Chondrocyte (in vitro differentiated cells): ENCODE measurements around the gene ADAMTSL1. TPM values are rescaled to one million over a fixed set of nuclear protein-coding genes. Genes with fewer than 3 reads are reported as not detected.

Experiments used
- DNase-seq: peaks from one replicate; pipeline ENCODE4 v3.0.0; 2021; ENCODE audit warnings: mixed read lengths, low spot score
- H3K27ac Mint-ChIP-seq: one replicate; pipeline ENCODE4 v1.8.0; 2021; ENCODE audit warnings: mild to moderate bottlenecking, moderate library complexity, mixed read lengths; ENCODE audit not compliant: unreplicated experiment
- H3K27me3 Mint-ChIP-seq: 2 replicates; pipeline ENCODE4 v1.8.0; 2021; ENCODE audit warnings: low read depth, mixed read lengths
- H3K36me3 Mint-ChIP-seq: 2 replicates; pipeline ENCODE4 v1.8.0; 2021; ENCODE audit warnings: low read depth, mixed read lengths
- H3K4me1 Mint-ChIP-seq: 2 replicates; pipeline ENCODE4 v1.8.0; 2021; ENCODE audit warnings: low read depth, mild to moderate bottlenecking, mixed read lengths
- H3K4me3 Mint-ChIP-seq: one replicate; pipeline ENCODE4 v1.8.0; 2021; ENCODE audit warnings: mild to moderate bottlenecking, moderate library complexity, mixed read lengths; ENCODE audit not compliant: unreplicated experiment
- H3K9me3 Mint-ChIP-seq: 2 replicates; pipeline ENCODE4 v1.8.0; 2021; ENCODE audit warnings: low read depth, mixed read lengths
- CTCF ChIP-seq: fragments of 200-600 bp; sonication (generic); IDR thresholded peaks from 2 replicates; pipeline ENCODE4 v1.5.0; 2021; ENCODE audit warnings: antibody characterized with exemption, mild to moderate bottlenecking, moderate library complexity
- total RNA-seq: library from RNA; stranded (reverse); gene quantifications from 3 replicates; pipeline ENCODE4 v1.2.1, GENCODE V29; 2021

The ADAMTSL1 gene
- total RNA-seq, 1 donor from 2014 or later: 1.0 TPM

- no peak overlapping the region for H3K4me3 Mint-ChIP-seq
- no peak for TF ChIP-seq CTCF
- no peaks in the 10 kb centered on the region for H3K36me3 Mint-ChIP-seq
- no peak overlapping the region for H3K27ac Mint-ChIP-seq
- peaks cover 21% of the 10 kb centered on the region for H3K4me1 Mint-ChIP-seq
- H3K9me3 Mint-ChIP-seq: no peaks in the 10 kb centered on the region
- DNase-seq: no peak
- no peaks in the 10 kb centered on the region for H3K27me3 Mint-ChIP-seq
Measured at GRCh38 chr9:18482371-18482770, 8.4 kb downstream of the ADAMTSL1 start.

- H3K36me3 Mint-ChIP-seq: no peaks in the 10 kb centered on the region
- no peaks in the 10 kb centered on the region for H3K27me3 Mint-ChIP-seq
- DNase-seq: no peak
- no peak overlapping the region for H3K27ac Mint-ChIP-seq
- H3K9me3 Mint-ChIP-seq: no peaks in the 10 kb centered on the region
- no peak overlapping the region for H3K4me3 Mint-ChIP-seq
- TF ChIP-seq CTCF: no peak
- peaks cover 10% of the 10 kb centered on the region for H3K4me1 Mint-ChIP-seq
Measured at GRCh38 chr9:18485714-18486113, 11.8 kb downstream of the ADAMTSL1 start.

GRCh38 chr9:18487611-18488010 lies 13.7 kb downstream of the ADAMTSL1 start:
- TF ChIP-seq CTCF: no peak
- Mint-ChIP-seq H3K27ac (no peak overlapping the region), H3K9me3 (no peaks in the 10 kb centered on the region), H3K4me1 (peaks cover 12% of the 10 kb centered on the region), H3K4me3 (no peak overlapping the region), H3K36me3 (no peaks in the 10 kb centered on the region), H3K27me3 (no peaks in the 10 kb centered on the region)
- no peak for DNase-seq

GRCh38 chr9:18488886-18489285 lies 14.9 kb downstream of the ADAMTSL1 start:
- no peak for DNase-seq
- Mint-ChIP-seq H3K4me1 (peaks cover 25% of the 10 kb centered on the region), H3K27ac (no peak overlapping the region), H3K36me3 (no peaks in the 10 kb centered on the region), H3K27me3 (no peaks in the 10 kb centered on the region), H3K9me3 (no peaks in the 10 kb centered on the region), H3K4me3 (no peak overlapping the region)
- TF ChIP-seq CTCF: no peak

- Mint-ChIP-seq H3K27me3 (no peaks in the 10 kb centered on the region), H3K4me1 (peaks cover 25% of the 10 kb centered on the region), H3K9me3 (no peaks in the 10 kb centered on the region), H3K36me3 (no peaks in the 10 kb centered on the region), H3K4me3 (no peak overlapping the region), H3K27ac (no peak overlapping the region)
- no peak for DNase-seq
- no peak for TF ChIP-seq CTCF
Measured at GRCh38 chr9:18489861-18490260, 15.9 kb downstream of the ADAMTSL1 start.
